SH-SY5Y (cell line): ENCODE measurements around the gene TNNI2.

ENCODE experiments used
- GATA2 ChIP-seq: IDR thresholded peaks from 2 replicates; pipeline ENCODE4 v1.6.1; 2011; ENCODE audit warnings: mild to moderate bottlenecking, low read depth, low read length
- GATA3 ChIP-seq: IDR thresholded peaks from 2 replicates; pipeline ENCODE4 v1.6.1; 2011; ENCODE audit warnings: low read depth, mild to moderate bottlenecking, low read length, moderate library complexity

DNA sequence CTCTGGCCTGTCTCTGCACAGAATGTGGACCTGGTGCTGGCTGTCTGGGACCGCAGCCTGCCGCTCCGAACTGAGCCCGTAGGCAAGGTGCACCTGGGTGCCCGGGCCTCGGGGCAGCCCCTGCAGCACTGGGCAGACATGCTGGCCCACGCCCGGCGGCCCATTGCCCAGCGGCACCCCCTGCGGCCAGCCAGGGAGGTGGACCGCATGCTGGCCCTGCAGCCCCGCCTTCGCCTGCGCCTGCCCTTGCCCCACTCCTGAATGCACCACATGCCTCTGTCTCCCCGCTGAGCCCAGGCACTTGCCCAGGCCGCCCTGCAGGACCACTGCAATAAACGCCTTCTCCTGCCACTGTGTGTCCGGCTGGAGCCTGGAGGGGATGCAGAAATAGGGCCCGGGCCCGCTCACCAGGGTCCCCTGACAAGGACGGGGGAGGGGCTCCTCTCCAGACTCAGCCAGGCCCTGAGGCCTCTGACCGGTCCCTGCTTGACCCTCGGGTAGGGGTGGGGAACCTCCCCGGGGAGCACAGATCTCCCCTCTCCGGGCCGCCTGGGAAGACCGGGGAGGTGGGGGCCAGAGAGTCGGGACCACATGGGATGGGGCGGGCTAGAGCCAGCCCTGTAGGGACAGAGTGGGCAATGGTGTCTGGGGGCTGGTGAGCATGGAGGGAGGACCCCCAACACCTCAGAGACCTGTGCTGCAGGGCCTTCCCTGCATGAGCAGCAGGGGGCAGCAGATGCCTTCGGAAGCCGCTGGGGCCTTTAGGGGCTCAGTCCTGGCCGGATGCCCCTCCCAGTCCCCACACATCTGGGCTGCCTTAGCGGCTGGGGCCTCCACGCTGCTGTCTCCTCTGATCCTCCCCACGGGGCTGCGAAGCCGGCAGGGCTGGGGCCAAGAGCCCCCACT, 1.4 kb upstream of the TNNI2 start:
- no peak for TF ChIP-seq GATA2
- TF ChIP-seq GATA3 = no peak
